Vagina (tissue), 2 donors: ENCODE results near the gene SYS1. TPM values are rescaled to one million over a fixed set of nuclear protein-coding genes. Genes with fewer than 3 reads are reported as not detected.

Source experiments
- DNase-seq, 2 donors: peaks; one replicate each; pipeline ENCODE4 v3.0.0-alpha.2; 2017; ENCODE audit errors: extremely low spot score in 2 of 2
- H3K27ac ChIP-seq: fragments of 200-600 bp; sonication (generic); one replicate; pipeline ENCODE4 v1.5.1; 2019
- H3K27me3 ChIP-seq: fragments of 200-600 bp; sonication (generic); one replicate; pipeline ENCODE4 v1.5.1; 2019
- H3K36me3 ChIP-seq, 2 donors: fragments of 200-600 bp; sonication (generic); one replicate each; pipeline ENCODE4 v1.5.1; 2017 to 2019
- H3K4me1 ChIP-seq: fragments of 200-600 bp; sonication (generic); one replicate; pipeline ENCODE4 v1.5.1; 2019
- H3K4me3 ChIP-seq, 2 donors: fragments of 200-600 bp; sonication (generic); 1 replicate in 1 of 2; 2 replicates in 1 of 2; pipeline ENCODE4 v1.5.1; 2016 to 2019
- H3K9me3 ChIP-seq: fragments of 200-600 bp; sonication (generic); one replicate; pipeline ENCODE4 v1.5.1; 2019
- POLR2A ChIP-seq, 2 donors: fragments of 450-650 bp; IDR thresholded peaks; one replicate each; pipeline ENCODE4 v1.6.1; 2017; ENCODE audit warnings: antibody characterized with exemption in 2 of 2, mild to moderate bottlenecking in 2 of 2, moderate library complexity in 2 of 2
- POLR2AphosphoS5 ChIP-seq, 2 donors: sonication (generic); formaldehyde crosslinking; IDR thresholded peaks; one replicate each; pipeline ENCODE4 v1.9.0; 2017; ENCODE audit warnings: antibody characterized with exemption in 2 of 2, mild to moderate bottlenecking in 2 of 2, low read depth in 1 of 2; ENCODE audit not compliant: insufficient read depth in 1 of 2
- intact Hi-C: fragments of 100-400 bp; cut with DNase I; formaldehyde crosslinking; loops from one replicate; pipeline ENCODE4 v1.15.1; 2023
- total RNA-seq: library from RNA; depleted of rRNA; stranded (reverse); fragments of >200 nt; gene quantifications from one replicate; pipeline ENCODE4 v1.2.3, GENCODE V29; 2016
- TF ChIP-seq, protein P1 (sequence below), 3 experiments: fragments of 450-650 bp in 2 of 3; fragments of 200-600 bp in 1 of 3; sonication (generic) in 1 of 3; IDR thresholded peaks; one replicate each; pipeline ENCODE4 v1.5.1; 2017 to 2019; ENCODE audit warnings: antibody characterized with exemption in 3 of 3, mild to moderate bottlenecking in 2 of 3, moderate library complexity in 2 of 3

The SYS1 gene
- total RNA-seq, 1 donor from 2014 or later: 44.9 TPM

DNA sequence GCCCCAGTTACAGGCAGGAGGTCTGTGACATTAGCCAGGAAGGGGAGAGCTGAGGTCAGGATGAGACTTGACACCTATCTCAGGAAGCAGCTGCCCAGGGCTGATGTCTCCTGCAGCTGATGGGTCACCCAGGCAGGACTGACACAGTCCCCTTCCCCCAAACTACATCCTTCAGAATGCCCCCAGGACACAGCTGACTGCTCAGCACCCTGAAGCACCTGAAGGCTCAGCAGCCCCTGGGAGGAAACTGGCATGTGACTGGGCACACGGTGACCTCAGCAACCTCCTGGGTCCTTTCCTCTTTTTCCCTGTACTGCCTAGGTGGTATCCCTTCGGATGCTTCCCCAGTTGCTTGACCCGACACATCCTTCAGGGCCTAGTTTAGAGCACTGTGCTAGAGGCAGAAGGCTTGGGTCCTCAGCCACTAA, 16.7 kb upstream of the SYS1 start:
- no peak for TF ChIP-seq POLR2AphosphoS5 (IDR thresholded peaks at IDR 0.05; ENCODE audit: insufficient read depth in 1 of 2, low read depth in 1 of 2)
- TF ChIP-seq, protein P1, sequence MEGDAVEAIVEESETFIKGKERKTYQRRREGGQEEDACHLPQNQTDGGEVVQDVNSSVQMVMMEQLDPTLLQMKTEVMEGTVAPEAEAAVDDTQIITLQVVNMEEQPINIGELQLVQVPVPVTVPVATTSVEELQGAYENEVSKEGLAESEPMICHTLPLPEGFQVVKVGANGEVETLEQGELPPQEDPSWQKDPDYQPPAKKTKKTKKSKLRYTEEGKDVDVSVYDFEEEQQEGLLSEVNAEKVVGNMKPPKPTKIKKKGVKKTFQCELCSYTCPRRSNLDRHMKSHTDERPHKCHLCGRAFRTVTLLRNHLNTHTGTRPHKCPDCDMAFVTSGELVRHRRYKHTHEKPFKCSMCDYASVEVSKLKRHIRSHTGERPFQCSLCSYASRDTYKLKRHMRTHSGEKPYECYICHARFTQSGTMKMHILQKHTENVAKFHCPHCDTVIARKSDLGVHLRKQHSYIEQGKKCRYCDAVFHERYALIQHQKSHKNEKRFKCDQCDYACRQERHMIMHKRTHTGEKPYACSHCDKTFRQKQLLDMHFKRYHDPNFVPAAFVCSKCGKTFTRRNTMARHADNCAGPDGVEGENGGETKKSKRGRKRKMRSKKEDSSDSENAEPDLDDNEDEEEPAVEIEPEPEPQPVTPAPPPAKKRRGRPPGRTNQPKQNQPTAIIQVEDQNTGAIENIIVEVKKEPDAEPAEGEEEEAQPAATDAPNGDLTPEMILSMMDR (IDR thresholded peaks at IDR 0.05): no peak
- TF ChIP-seq POLR2A (IDR thresholded peaks at IDR 0.05): no peak
- H3K27me3 ChIP-seq: no peaks in the 10 kb centered on the region
- no peaks in the 10 kb centered on the region for H3K9me3 ChIP-seq
- intact Hi-C loops: no loop called here
- H3K27ac ChIP-seq: peak overlapping the region; percentile 91
- no peak for DNase-seq
- H3K4me1 ChIP-seq: peaks cover 71% of the 10 kb centered on the region
- peak overlapping the region; percentile 53 to 76 for H3K4me3 ChIP-seq
- no peaks in the 10 kb centered on the region for H3K36me3 ChIP-seq

DNA sequence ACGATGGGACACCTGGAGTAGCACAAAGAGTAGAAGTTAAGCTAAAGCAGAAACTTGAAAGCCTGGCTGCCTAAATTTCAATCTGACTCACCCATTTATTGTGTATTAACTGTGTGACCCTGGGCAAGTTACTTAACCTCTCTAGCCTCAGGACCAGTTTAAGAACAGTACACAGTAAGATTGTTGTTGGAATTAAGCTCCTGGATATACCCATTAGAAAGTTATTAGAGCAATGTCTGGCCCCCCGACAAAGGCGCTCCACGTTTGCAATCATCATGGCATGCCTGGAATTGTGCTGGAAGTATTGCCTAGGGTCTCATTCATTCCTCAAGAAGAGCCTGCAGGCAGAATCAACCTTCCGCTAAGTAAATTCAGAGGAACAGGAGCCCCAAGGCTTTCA, 16.1 kb upstream of the SYS1 start:
- H3K9me3 ChIP-seq: no peaks in the 10 kb centered on the region
- peaks cover 65% of the 10 kb centered on the region for H3K4me1 ChIP-seq
- intact Hi-C loops: no loop called here
- no peak for DNase-seq
- no peaks in the 10 kb centered on the region for H3K27me3 ChIP-seq
- H3K27ac ChIP-seq: peak overlapping the region; percentile 91
- TF ChIP-seq POLR2A (IDR thresholded peaks at IDR 0.05) (no peak), POLR2AphosphoS5 (IDR thresholded peaks at IDR 0.05; ENCODE audit: insufficient read depth in 1 of 2, low read depth in 1 of 2) (no peak)
- TF ChIP-seq, protein P1 (IDR thresholded peaks at IDR 0.05): no peak
- H3K36me3 ChIP-seq: no peaks in the 10 kb centered on the region
- peak overlapping the region; percentile 53 to 76 for H3K4me3 ChIP-seq

DNA sequence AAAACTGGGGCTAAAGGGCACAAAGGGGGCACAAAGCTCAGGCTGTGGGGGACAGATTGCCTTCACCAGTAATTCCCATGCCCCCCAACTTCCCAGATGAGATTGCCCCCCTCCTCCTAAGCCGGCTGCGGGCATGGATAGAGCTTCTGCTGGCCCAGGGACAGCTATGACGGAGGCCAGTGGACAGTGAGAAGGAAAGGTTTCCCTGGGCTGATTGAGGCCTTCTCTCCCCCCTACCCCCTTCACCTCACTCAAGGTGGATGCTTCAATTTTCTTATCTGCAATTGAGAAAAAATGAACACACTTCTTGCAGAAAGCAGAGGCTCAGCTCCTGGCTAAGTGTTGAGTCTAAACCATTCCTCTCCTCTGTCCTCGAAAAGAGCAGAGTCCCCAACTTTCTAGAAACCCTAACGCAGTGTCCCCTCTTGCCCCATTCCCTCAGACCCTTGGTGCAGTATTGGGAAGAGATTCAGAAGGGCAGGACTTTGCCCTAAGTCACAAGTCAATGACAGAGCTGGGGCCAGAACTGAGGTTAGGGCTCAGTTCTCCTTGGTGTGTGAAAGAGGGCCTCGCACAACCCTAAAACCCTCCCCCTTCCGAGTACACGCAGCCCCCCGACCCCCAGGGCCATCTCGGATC, 15.5 kb upstream of the SYS1 start:
- no peak for DNase-seq
- Histone ChIP-seq H3K4me1 (peaks cover 60% of the 10 kb centered on the region), H3K27me3 (no peaks in the 10 kb centered on the region), H3K9me3 (no peaks in the 10 kb centered on the region), H3K36me3 (no peaks in the 10 kb centered on the region), H3K4me3 (peak overlapping the region; percentile 53 to 76), H3K27ac (peak overlapping the region; percentile 91)
- TF ChIP-seq POLR2A (IDR thresholded peaks at IDR 0.05) (no peak), POLR2AphosphoS5 (IDR thresholded peaks at IDR 0.05; ENCODE audit: insufficient read depth in 1 of 2, low read depth in 1 of 2) (no peak)
- TF ChIP-seq, protein P1 (IDR thresholded peaks at IDR 0.05): no peak
- intact Hi-C loops: no loop called here

DNA sequence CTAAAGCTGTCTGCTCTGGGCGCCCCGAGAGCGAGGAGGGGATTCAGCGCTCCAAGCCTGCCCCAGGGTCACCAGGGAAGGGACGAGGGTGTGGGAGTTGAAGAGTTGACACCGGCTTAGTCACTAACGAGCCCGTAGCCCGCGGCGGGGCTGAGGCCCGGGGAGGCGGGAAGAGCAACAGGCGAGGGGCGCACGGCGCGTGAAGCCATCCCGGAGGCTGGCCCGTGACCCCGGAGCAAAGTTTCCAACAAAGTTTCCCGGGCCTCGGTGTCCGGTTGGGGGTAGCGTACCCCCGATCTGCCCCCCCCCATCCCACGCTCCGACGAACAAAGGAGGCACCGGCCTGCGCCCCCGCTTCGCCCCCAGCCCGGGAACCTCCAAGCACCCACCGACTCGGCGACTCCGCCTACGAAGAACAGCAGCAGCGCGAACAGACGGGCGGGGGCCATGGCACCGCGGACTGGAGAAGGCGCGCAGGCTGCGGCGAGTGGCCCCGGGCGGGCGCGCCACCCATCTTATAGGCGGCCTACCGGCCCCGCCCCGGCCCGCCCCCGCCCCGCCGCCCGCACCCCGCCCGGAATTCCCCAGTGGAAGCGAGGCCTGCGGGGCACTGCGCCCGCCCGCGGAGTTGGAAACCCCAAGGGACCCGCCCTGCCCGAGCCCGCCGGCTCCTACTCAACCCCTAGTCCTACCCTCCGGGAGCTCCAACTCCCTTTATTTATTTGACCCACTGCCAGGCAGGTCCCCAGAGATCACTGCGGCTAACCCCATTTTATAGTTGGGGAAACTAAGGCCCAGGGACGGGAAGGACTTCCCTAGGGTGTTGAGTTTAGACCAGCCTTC, 14.8 kb upstream of the SYS1 start, which contains the start of gene SDC4:
Gene SDC4 (minus strand): TSS at position 489 of the 843 bp plus-strand sequence. CDS start 40 bp downstream, at position 449.
- Histone ChIP-seq H3K9me3 (no peaks in the 10 kb centered on the region), H3K36me3 (no peaks in the 10 kb centered on the region), H3K27me3 (no peaks in the 10 kb centered on the region), H3K4me1 (peaks cover 52% of the 10 kb centered on the region), H3K4me3 (peak within 1 kb of the TSS; percentile 53 to 76), H3K27ac (peak within 1 kb of the TSS; percentile 91)
- DNase-seq: no peak
- TF ChIP-seq POLR2A (IDR thresholded peaks at IDR 0.05) (peak in 1 of 2 donors; percentile 89), POLR2AphosphoS5 (IDR thresholded peaks at IDR 0.05; ENCODE audit: insufficient read depth in 1 of 2, low read depth in 1 of 2) (peak in 1 of 2 donors; percentile 93)
- TF ChIP-seq, protein P1 (IDR thresholded peaks at IDR 0.05): no peak
- intact Hi-C loops: no loop called here
